Psoas muscle (tissue), 8 donors: ENCODE results near the gene HEATR3. TPM values are rescaled to one million over a fixed set of nuclear protein-coding genes. Genes with fewer than 3 reads are reported as not detected.

ENCODE experiments used
- ATAC-seq, 4 donors: fragments of 200-7000 bp; cut with Tn5 transposase; one replicate each; pipeline ENCODE4 v1.9.1; 2020; ENCODE audit warnings: moderate library complexity in 3 of 4, mild to moderate bottlenecking in 2 of 4
- DNase-seq, 2 donors: peaks; one replicate each; pipeline ENCODE4 v3.0.0-alpha.2; 2020
- H3K27ac ChIP-seq: fragments of 200-600 bp; one replicate; pipeline ENCODE4 v1.8.0; 2022
- H3K27me3 ChIP-seq, 3 donors: fragments of 200-600 bp in 1 of 3; one replicate each; pipeline versions ENCODE4 v1.6.1 to v1.8.0; 2013 to 2022; ENCODE audit warnings: low read length in 2 of 3, mild to moderate bottlenecking in 2 of 3, moderate library complexity in 1 of 3; ENCODE audit not compliant: insufficient read depth in 3 of 3
- H3K36me3 ChIP-seq, 2 donors: fragments of 200-600 bp in 1 of 2; one replicate each; pipeline versions ENCODE4 v1.6.1 to v1.8.0; 2013 to 2022; ENCODE audit warnings: low read depth in 1 of 2, mild to moderate bottlenecking in 1 of 2, moderate library complexity in 1 of 2; ENCODE audit not compliant: insufficient read depth in 1 of 2
- H3K4me1 ChIP-seq: fragments of 200-600 bp; one replicate; pipeline ENCODE4 v1.8.0; 2022
- H3K4me3 ChIP-seq: fragments of 200-600 bp; one replicate; pipeline ENCODE4 v1.8.0; 2022; ENCODE audit warnings: mild to moderate bottlenecking
- H3K9me3 ChIP-seq: fragments of 200-600 bp; one replicate; pipeline ENCODE4 v1.8.0; 2022
- WGBS, 3 donors: extraction: QIAGEN DNeasy Blood & Tissue Kit; methylation state at CpG; one replicate each; pipeline versions ENCODE4 v1.1.6 to v1.1.7; 2013; 5-methylcytosine and 5-hydroxymethylcytosine counted together
- intact Hi-C, 2 donors: fragments of 100-400 bp; cut with DNase I; formaldehyde crosslinking; loops; one replicate each; pipeline versions ENCODE4 v1.11.0 to v1.14.2; 2022
- polyA plus RNA-seq, 3 donors: library from polyadenylated mRNA; stranded (reverse); fragments of 200-250 nt; gene quantifications; one replicate each; pipeline ENCODE4 v1.2.3, GENCODE V29; 2013
- total RNA-seq, 4 donors: library from RNA; stranded (reverse); fragmentation: NEBNext Ultra II Directional in 2 of 4; extraction: Animal tissue kit (Norgen Biotek cat#: 25700) in 2 of 4; gene quantifications; one replicate each; pipeline versions ENCODE4 v1.2.1 to v1.2.4, GENCODE V29; 2021 to 2023
- TF ChIP-seq, protein P1 (sequence below): fragments of 200-600 bp; IDR thresholded peaks from one replicate; pipeline ENCODE4 v1.8.0; 2022; ENCODE audit warnings: antibody characterized with exemption
- donor health status: healthy with polysubstance abuse.
- donor health status: DM: no; HTN: no; CAD: no; lungs with moderate emphysema.
- donor health status: Bipolar disorder and iron deficiency.
- donor health status: healthy.
- donor health status: DM: yes; HTN: yes; CAD: no.
- donor health status: DM: no; HTN: no; CAD: no.
- donor health status: DM: no; HTN: no; CAD: no.
- donor health status: DM: yes; HTN: yes; CAD: no.

The HEATR3 gene
- total and polyA plus RNA-seq, 7 donors: 8.6 to 20.9 (median 12.1) TPM

GRCh38 chr16:50133214-50133613 is 67.4 kb downstream of the HEATR3 start:
- TF ChIP-seq, protein P1, sequence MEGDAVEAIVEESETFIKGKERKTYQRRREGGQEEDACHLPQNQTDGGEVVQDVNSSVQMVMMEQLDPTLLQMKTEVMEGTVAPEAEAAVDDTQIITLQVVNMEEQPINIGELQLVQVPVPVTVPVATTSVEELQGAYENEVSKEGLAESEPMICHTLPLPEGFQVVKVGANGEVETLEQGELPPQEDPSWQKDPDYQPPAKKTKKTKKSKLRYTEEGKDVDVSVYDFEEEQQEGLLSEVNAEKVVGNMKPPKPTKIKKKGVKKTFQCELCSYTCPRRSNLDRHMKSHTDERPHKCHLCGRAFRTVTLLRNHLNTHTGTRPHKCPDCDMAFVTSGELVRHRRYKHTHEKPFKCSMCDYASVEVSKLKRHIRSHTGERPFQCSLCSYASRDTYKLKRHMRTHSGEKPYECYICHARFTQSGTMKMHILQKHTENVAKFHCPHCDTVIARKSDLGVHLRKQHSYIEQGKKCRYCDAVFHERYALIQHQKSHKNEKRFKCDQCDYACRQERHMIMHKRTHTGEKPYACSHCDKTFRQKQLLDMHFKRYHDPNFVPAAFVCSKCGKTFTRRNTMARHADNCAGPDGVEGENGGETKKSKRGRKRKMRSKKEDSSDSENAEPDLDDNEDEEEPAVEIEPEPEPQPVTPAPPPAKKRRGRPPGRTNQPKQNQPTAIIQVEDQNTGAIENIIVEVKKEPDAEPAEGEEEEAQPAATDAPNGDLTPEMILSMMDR: no peak
- Histone ChIP-seq H3K36me3 (no peaks in the 10 kb centered on the region), H3K9me3 (no peaks in the 10 kb centered on the region), H3K4me3 (no peak overlapping the region), H3K4me1 (no peaks in the 10 kb centered on the region), H3K27me3 (no peaks in the 10 kb centered on the region), H3K27ac (no peak overlapping the region)
- WGBS, 3 donors: 54 to 74% (median 56%) methylated on average over 2 of the region's 2 CpGs
- ATAC-seq (no peak), DNase-seq (no peak)
- intact Hi-C loops: no loop called here

DNA sequence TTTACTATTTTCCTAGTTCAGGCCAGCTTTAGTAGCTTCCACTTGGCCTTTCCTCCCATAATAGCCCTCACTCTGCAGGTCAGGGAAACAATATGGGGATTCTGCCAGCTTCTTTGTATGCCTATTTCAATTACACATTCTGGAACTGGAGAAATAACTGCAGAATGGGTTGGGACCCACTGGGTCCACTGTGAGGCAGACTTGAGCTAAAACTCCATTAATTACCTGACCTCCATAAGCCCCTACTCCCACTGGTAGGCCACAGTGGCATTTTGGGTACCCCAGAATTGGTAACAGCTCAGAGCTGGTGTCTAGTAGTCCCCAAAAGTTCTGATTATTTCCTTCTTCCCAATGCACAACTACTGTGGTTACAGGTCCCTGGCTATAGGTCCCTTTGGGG is 70.6 kb downstream of the HEATR3 start:
- H3K4me3 ChIP-seq: no peak overlapping the region
- no peak for ATAC-seq
- intact Hi-C loops: no loop called here
- H3K4me1 ChIP-seq: no peaks in the 10 kb centered on the region
- TF ChIP-seq, protein P1: no peak
- no peaks in the 10 kb centered on the region for H3K36me3 ChIP-seq
- H3K27ac ChIP-seq: no peak overlapping the region
- no peaks in the 10 kb centered on the region for H3K27me3 ChIP-seq
- no peak for DNase-seq
- H3K9me3 ChIP-seq: no peaks in the 10 kb centered on the region

GRCh38 chr16:50137268-50137667 is 71.5 kb downstream of the HEATR3 start:
- no peaks in the 10 kb centered on the region for H3K4me1 ChIP-seq
- intact Hi-C loops: no loop called here
- H3K36me3 ChIP-seq: no peaks in the 10 kb centered on the region
- H3K4me3 ChIP-seq: no peak overlapping the region
- no peaks in the 10 kb centered on the region for H3K9me3 ChIP-seq
- H3K27me3 ChIP-seq: no peaks in the 10 kb centered on the region
- WGBS, 3 donors: 96 to 100% (median 97%) methylated on average over 3 of the region's 3 CpGs
- H3K27ac ChIP-seq: no peak overlapping the region
- ATAC-seq (no peak), DNase-seq (no peak)
- TF ChIP-seq, protein P1: no peak

GRCh38 chr16:50139580-50139979 is 73.8 kb downstream of the HEATR3 start:
- Histone ChIP-seq H3K27me3 (no peaks in the 10 kb centered on the region), H3K4me3 (no peak overlapping the region), H3K36me3 (no peaks in the 10 kb centered on the region), H3K27ac (no peak overlapping the region), H3K9me3 (no peaks in the 10 kb centered on the region), H3K4me1 (peaks cover 7% of the 10 kb centered on the region)
- DNase-seq (no peak), ATAC-seq (no peak)
- TF ChIP-seq, protein P1: no peak
- WGBS, 3 donors: 94 to 100% (median 97%) methylated on average over 1 of the region's 1 CpG
- intact Hi-C loops: no loop called here

DNA sequence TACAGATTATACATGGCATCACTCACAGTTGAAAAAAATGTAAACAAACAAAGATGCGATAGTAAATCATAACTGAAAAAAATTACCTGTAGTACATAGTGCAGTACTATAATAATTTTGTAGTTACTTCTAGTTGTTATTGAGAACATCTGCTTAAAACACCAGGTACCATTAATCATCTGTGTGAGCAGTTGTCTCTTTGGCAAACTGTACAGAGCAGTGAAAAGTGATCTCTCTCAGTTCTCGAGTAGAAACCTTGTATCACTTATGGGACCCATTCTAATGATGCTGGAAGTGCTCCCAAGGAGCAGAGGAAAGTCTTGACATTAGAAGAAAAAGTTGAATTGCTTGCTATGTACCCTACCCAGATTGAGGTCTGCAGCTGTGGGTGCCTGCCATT is 78.4 kb downstream of the HEATR3 start:
- 38 to 60% (median 47%) methylated on average over 2 of the region's 2 CpGs for WGBS, 3 donors
- no peaks in the 10 kb centered on the region for H3K9me3 ChIP-seq
- DNase-seq: no peak
- H3K4me1 ChIP-seq: peaks cover 25% of the 10 kb centered on the region
- TF ChIP-seq, protein P1: no peak
- no peaks in the 10 kb centered on the region for H3K36me3 ChIP-seq
- no peak overlapping the region for H3K27ac ChIP-seq
- intact Hi-C loops: no loop called here
- ATAC-seq: peak in 3 of 4 donors; percentile 63 to 78 (median 68)
- H3K27me3 ChIP-seq: no peaks in the 10 kb centered on the region
- H3K4me3 ChIP-seq: no peak overlapping the region
